Keratinocyte (primary cell): ENCODE data around the gene HOXD8. TPM values are rescaled to one million over a fixed set of nuclear protein-coding genes. Genes with fewer than 3 reads are reported as not detected.

Source experiments
- DNase-seq: peaks from one replicate; pipeline ENCODE4 v3.0.0-alpha.2; 2011; ENCODE audit warnings: low read depth, missing footprints, low spot score
- FAIRE-seq: peaks from 2 replicates; lab custom pipeline; 2011; peaks lifted over from hg19 to GRCh38; lab: Jason Lieb, UNC
- H2AFZ ChIP-seq: 2 replicates; pipeline ENCODE4 v1.6.0; 2012; ENCODE audit warnings: low read length, control low read depth, inconsistent platforms; ENCODE audit not compliant: control insufficient read depth
- H3K27ac ChIP-seq: 2 replicates; pipeline ENCODE4 v1.5.1; 2011; ENCODE audit warnings: low read length; ENCODE audit not compliant: control insufficient read depth, insufficient read depth
- H3K27me3 ChIP-seq: 3 replicates; pipeline ENCODE4 v1.6.0; 2011; ENCODE audit warnings: low read length; ENCODE audit not compliant: control insufficient read depth, insufficient read depth; ENCODE audit errors: extremely low read depth
- H3K36me3 ChIP-seq, 2 experiments: 2 replicates in 1 of 2; 3 replicates in 1 of 2; pipeline ENCODE4 v1.5.1; 2011; ENCODE audit warnings: low read length in 2 of 2, mild to moderate bottlenecking in 1 of 2; ENCODE audit not compliant: control insufficient read depth in 2 of 2, insufficient read depth in 2 of 2; ENCODE audit errors: extremely low read depth in 1 of 2
- H3K4me1 ChIP-seq: 3 replicates; pipeline ENCODE4 v1.5.1; 2011; ENCODE audit warnings: low read length; ENCODE audit not compliant: control insufficient read depth, insufficient read depth; ENCODE audit errors: extremely low read depth
- H3K4me2 ChIP-seq: 3 replicates; pipeline ENCODE4 v1.6.0; 2011; ENCODE audit warnings: low read depth, low read length; ENCODE audit not compliant: control insufficient read depth, insufficient read depth; ENCODE audit errors: extremely low read depth
- H3K4me3 ChIP-seq, 3 experiments: fragments of 200-600 bp in 1 of 3; sonication (generic) in 1 of 3; 2 replicates in 2 of 3; 3 replicates in 1 of 3; pipeline ENCODE4 v1.5.1; 2011 to 2016; ENCODE audit warnings: low read length in 3 of 3, mild to moderate bottlenecking in 3 of 3, control low read depth in 2 of 3, inconsistent platforms in 1 of 3, low read depth in 1 of 3, mixed read lengths in 1 of 3, mixed run types in 1 of 3, moderate library complexity in 1 of 3; ENCODE audit not compliant: control insufficient read depth in 2 of 3, insufficient read depth in 2 of 3; ENCODE audit errors: extremely low read depth in 1 of 3
- H3K79me2 ChIP-seq: 2 replicates; pipeline ENCODE4 v1.6.0; 2012; ENCODE audit warnings: low read length; ENCODE audit not compliant: control insufficient read depth, insufficient read depth
- H3K9ac ChIP-seq: 3 replicates; pipeline ENCODE4 v1.6.0; 2011; ENCODE audit warnings: low read length; ENCODE audit not compliant: control insufficient read depth, insufficient read depth; ENCODE audit errors: extremely low read depth
- H3K9me1 ChIP-seq: 3 replicates; pipeline ENCODE4 v1.6.0; 2011; ENCODE audit warnings: low read length; ENCODE audit not compliant: control insufficient read depth, insufficient read depth; ENCODE audit errors: extremely low read depth
- H3K9me3 ChIP-seq: 2 replicates; pipeline ENCODE4 v1.5.1; 2012; ENCODE audit warnings: low read depth, low read length; ENCODE audit not compliant: control insufficient read depth
- H4K20me1 ChIP-seq: 3 replicates; pipeline ENCODE4 v1.6.0; 2011; ENCODE audit warnings: low read length; ENCODE audit not compliant: control insufficient read depth, insufficient read depth; ENCODE audit errors: extremely low read depth
- CTCF ChIP-seq, 3 experiments: IDR thresholded peaks in 1 of 3; conservative IDR thresholded peaks in 1 of 3; optimal IDR thresholded peaks in 1 of 3; 2 replicates in 2 of 3; 3 replicates in 1 of 3; pipeline versions ENCODE3 to v1.5.1; 2011; ENCODE audit warnings: low read length in 3 of 3, mild to moderate bottlenecking in 3 of 3, moderate library complexity in 2 of 3, control low read depth in 1 of 3, inconsistent platforms in 1 of 3; ENCODE audit not compliant: insufficient read depth in 2 of 3; ENCODE audit errors: extremely low read depth in 1 of 3
- EZH2 ChIP-seq: IDR thresholded peaks from one replicate; pipeline ENCODE4 v1.6.1; 2012; ENCODE audit warnings: inconsistent platforms, mild to moderate bottlenecking, low read length, moderate library complexity
- dilution Hi-C: fragments of 300-500 bp; cut with MboI; formaldehyde crosslinking; loops from one replicate; pipeline ENCODE4 v1.7.0; 2020; ENCODE audit warnings: low sequenced_read_pairs; ENCODE audit not compliant: extremely low pct_ligation_motif_present
- polyA plus RNA-seq, 5 experiments: library from polyadenylated mRNA; depleted of rRNA in 3 of 5; stranded (reverse) in 3 of 5; stranded (forward) in 1 of 5; unstranded in 1 of 5; fragments of >200 nt; gene quantifications; 1 replicate in 1 of 5; 2 replicates in 3 of 5; 3 replicates in 1 of 5; pipeline versions ENCODE4 v1.2.1 to v1.2.3, GENCODE V29; 2011 to 2012; ENCODE audit warnings: missing spikeins in 2 of 5, low read depth in 1 of 5, low replicate concordance in 1 of 5

HOXD8 gene
- polyA plus RNA-seq, 1 donor (not counting 4 experiments of a cell fraction or from before 2014, with no cell fraction given) = not detected

GRCh38 chr2:176164201-176164600 lies 34.7 kb downstream of the HOXD8 start:
- Histone ChIP-seq H3K4me3 (no peak overlapping the region), H3K4me2 (no peak overlapping the region), H3K4me1 (no peaks in the 10 kb centered on the region), H3K27me3 (peaks cover 82% of the 10 kb centered on the region), H2AFZ (no peak overlapping the region), H3K9ac (no peak overlapping the region), H3K27ac (no peak overlapping the region), H4K20me1 (no peaks in the 10 kb centered on the region), H3K9me1 (no peaks in the 10 kb centered on the region), H3K9me3 (peaks cover 2% of the 10 kb centered on the region), H3K36me3 (no peaks in the 10 kb centered on the region), H3K79me2 (no peaks in the 10 kb centered on the region)
- DNase-seq = no peak
- dilution Hi-C loops = loop anchor here (25.0 kb wide), 1 partner anchor 473 kb away; no protein-coding TSS in a partner anchor
- FAIRE-seq = no peak
- TF ChIP-seq CTCF (optimal IDR thresholded peaks at IDR 0.05 in 1 of 3, IDR thresholded peaks at IDR 0.05 in 1 of 3, conservative IDR thresholded peaks at IDR 0.05 in 1 of 3; ENCODE audit: extremely low read depth in 1 of 3, insufficient read depth in 2 of 3, low read length in 3 of 3) (no peak), EZH2 (no peak)

- H2AFZ ChIP-seq = no peak overlapping the region
- peaks cover 76% of the 10 kb centered on the region for H3K27me3 ChIP-seq
- dilution Hi-C loops = loop anchor here (25.0 kb wide), 1 partner anchor 473 kb away; no protein-coding TSS in a partner anchor
These were observed 35.3 kb downstream of the HOXD8 start for GRCh38 chr2:176164611-176165369.

More at GRCh38 chr2:176164611-176165369, 35.3 kb downstream of the HOXD8 start:
- Histone ChIP-seq H3K27ac (no peak overlapping the region), H3K79me2 (no peaks in the 10 kb centered on the region), H3K9me3 (peaks cover 2% of the 10 kb centered on the region), H3K4me2 (no peak overlapping the region), H3K9me1 (no peaks in the 10 kb centered on the region), H3K4me3 (no peak overlapping the region), H3K4me1 (no peaks in the 10 kb centered on the region), H3K36me3 (no peaks in the 10 kb centered on the region), H4K20me1 (no peaks in the 10 kb centered on the region), H3K9ac (no peak overlapping the region)
- FAIRE-seq (no peak), DNase-seq (no peak)
- TF ChIP-seq EZH2 = peak; percentile 33
- no peak for TF ChIP-seq CTCF (optimal IDR thresholded peaks at IDR 0.05 in 1 of 3, IDR thresholded peaks at IDR 0.05 in 1 of 3, conservative IDR thresholded peaks at IDR 0.05 in 1 of 3; ENCODE audit: extremely low read depth in 1 of 3, insufficient read depth in 2 of 3, low read length in 3 of 3)
